ENCODE measurements around the gene CARS1. TPM values are rescaled to one million over a fixed set of nuclear protein-coding genes. Genes with fewer than 3 reads are reported as not detected.

Gene CARS1
- total and polyA plus RNA-seq, 9 of the 15 experiments (the other 6 are each of a cell fraction or from before 2014, with no cell fraction given), result 14.4 to 106 (median 73.6) TPM

DNA sequence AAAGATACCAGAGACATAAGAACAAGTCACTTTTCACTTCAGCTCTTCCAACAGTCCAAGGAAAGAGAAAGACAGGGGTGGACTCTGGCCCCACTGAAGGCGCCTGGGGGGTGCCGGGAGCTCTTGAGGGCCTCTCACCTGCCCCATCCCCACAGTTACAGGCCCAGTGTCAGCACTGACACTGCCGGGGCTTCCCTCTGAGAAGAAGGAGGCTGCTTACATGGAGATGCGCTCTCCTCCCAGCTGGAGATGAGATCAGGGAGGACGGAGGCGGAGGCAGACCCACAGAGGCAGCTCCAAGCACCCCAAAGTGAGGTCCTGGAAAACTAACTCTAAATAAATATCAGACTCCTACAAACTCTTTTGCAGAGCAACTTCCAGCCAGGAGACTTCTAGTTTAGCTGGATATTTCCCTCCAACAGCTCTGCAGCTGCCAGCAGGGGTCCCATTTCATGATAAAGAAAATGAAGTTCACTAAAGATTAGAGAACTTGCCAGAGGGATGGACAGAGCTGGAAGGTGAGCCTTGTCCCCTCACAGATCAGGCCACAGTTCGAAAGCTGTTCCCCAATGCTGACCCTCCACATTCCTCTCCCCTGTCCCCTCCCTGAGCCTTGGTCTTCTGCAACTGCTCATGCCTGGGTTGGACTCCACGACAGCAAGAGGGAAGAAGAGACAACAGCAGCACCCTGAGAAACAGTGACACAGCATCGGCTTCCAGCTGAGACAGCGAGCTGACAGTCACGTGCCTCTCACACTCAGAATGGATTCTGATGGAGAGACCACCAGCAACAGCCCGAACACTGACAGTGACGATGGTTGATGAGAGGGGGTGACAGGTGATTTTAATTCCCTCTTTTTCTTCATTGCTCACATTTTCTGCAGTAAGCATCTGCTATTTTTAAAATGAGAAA lies 5.8 kb downstream of the CARS1 start (continued):
- TF ChIP-seq ZNF764 (CRISPR knock-in tag; IDR thresholded peaks at IDR 0.05; ENCODE audit: low read depth) (no peak), HOXB6 (CRISPR knock-in tag; IDR thresholded peaks at IDR 0.05; ENCODE audit: borderline replicate concordance) (no peak), NFE2 (IDR thresholded peaks at IDR 0.05; ENCODE audit: low read depth) (peak; percentile 76), BHLHE40 (IDR thresholded peaks at IDR 0.05; ENCODE audit: low read length) (peak; percentile 93), FOXK2 (conservative IDR thresholded peaks at IDR 0.05 in 1 of 2, IDR thresholded peaks at IDR 0.05 in 1 of 2; ENCODE audit: low read depth in 2 of 2) (peak; percentile 48 to 63; a peak in 2 of 4 replicates), RAD51 (IDR thresholded peaks at IDR 0.05; ENCODE audit: borderline replicate concordance, low read depth) (peak; percentile 75), ARNT (IDR thresholded peaks at IDR 0.05) (no peak), MAFK (IDR thresholded peaks at IDR 0.05; ENCODE audit: low read length) (0 out of 2 replicates have a peak, but pooled peaks have one; percentile 31), SRF (CRISPR knock-in tag; IDR thresholded peaks at IDR 0.05) (no peak)
- TF ChIP-seq, protein P1, sequence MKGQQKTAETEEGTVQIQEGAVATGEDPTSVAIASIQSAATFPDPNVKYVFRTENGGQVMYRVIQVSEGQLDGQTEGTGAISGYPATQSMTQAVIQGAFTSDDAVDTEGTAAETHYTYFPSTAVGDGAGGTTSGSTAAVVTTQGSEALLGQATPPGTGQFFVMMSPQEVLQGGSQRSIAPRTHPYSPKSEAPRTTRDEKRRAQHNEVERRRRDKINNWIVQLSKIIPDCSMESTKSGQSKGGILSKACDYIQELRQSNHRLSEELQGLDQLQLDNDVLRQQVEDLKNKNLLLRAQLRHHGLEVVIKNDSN (CRISPR knock-in tag; IDR thresholded peaks at IDR 0.05), result peak; percentile 75
- TF ChIP-seq, protein P2, sequence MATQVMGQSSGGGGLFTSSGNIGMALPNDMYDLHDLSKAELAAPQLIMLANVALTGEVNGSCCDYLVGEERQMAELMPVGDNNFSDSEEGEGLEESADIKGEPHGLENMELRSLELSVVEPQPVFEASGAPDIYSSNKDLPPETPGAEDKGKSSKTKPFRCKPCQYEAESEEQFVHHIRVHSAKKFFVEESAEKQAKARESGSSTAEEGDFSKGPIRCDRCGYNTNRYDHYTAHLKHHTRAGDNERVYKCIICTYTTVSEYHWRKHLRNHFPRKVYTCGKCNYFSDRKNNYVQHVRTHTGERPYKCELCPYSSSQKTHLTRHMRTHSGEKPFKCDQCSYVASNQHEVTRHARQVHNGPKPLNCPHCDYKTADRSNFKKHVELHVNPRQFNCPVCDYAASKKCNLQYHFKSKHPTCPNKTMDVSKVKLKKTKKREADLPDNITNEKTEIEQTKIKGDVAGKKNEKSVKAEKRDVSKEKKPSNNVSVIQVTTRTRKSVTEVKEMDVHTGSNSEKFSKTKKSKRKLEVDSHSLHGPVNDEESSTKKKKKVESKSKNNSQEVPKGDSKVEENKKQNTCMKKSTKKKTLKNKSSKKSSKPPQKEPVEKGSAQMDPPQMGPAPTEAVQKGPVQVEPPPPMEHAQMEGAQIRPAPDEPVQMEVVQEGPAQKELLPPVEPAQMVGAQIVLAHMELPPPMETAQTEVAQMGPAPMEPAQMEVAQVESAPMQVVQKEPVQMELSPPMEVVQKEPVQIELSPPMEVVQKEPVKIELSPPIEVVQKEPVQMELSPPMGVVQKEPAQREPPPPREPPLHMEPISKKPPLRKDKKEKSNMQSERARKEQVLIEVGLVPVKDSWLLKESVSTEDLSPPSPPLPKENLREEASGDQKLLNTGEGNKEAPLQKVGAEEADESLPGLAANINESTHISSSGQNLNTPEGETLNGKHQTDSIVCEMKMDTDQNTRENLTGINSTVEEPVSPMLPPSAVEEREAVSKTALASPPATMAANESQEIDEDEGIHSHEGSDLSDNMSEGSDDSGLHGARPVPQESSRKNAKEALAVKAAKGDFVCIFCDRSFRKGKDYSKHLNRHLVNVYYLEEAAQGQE (IDR thresholded peaks at IDR 0.05; ENCODE audit: borderline replicate concordance), result 0 out of 2 replicates have a peak, but pooled peaks have one; percentile 2
- TF ChIP-seq, protein P2 (CRISPR knock-in tag; IDR thresholded peaks at IDR 0.05; ENCODE audit: low read depth), result no peak
